ENCODE results near the gene ULBP3.

ULBP3 gene

GRCh38 chr6:150091476-150091875 is 22.6 kb upstream of the ULBP3 start:
- Histone ChIP-seq H4K20me1 (ENCODE audit: insufficient read depth, low read length) (no peaks in the 10 kb centered on the region), H3K9me2 (ENCODE audit: low read depth, low read length) (no peaks in the 10 kb centered on the region), H3K9me3 (ENCODE audit: low read length) (no peaks in the 10 kb centered on the region), H3K9ac (ENCODE audit: low read length) (no peak overlapping the region), H2AFZ (ENCODE audit: low read length) (no peak overlapping the region), H3K4me1 (ENCODE audit: insufficient read depth, low read length, severe bottlenecking) (no peaks in the 10 kb centered on the region), H3F3A (ENCODE audit: insufficient read depth, low read length) (no peaks in the 10 kb centered on the region), H3K27ac (ENCODE audit: low read depth, low read length, poor library complexity, severe bottlenecking) (no peak overlapping the region), H3K4me3 (ENCODE audit: low read depth, low read length, poor library complexity, severe bottlenecking) (no peak overlapping the region), H3K79me2 (ENCODE audit: insufficient read depth, low read length) (no peaks in the 10 kb centered on the region), H3K4me2 (ENCODE audit: low read length) (no peak overlapping the region), H3K36me3 (ENCODE audit: insufficient read depth, low read length) (no peaks in the 10 kb centered on the region), H3K27me3 (ENCODE audit: insufficient read depth, low read length) (peaks cover 8% of the 10 kb centered on the region; the same call in 1 of the 2 replicates)
- TF ChIP-seq CTCF (IDR thresholded peaks at IDR 0.05; ENCODE audit: low read length) (no peak), EZH2 (IDR thresholded peaks at IDR 0.05; ENCODE audit: borderline replicate concordance, low read length) (no peak)

GRCh38 chr6:150090328-150090727 is 21.4 kb upstream of the ULBP3 start:
- Histone ChIP-seq H3K79me2 (ENCODE audit: insufficient read depth, low read length) (no peaks in the 10 kb centered on the region), H3K36me3 (ENCODE audit: insufficient read depth, low read length) (no peaks in the 10 kb centered on the region), H3K27me3 (ENCODE audit: insufficient read depth, low read length) (peaks cover 5% of the 10 kb centered on the region; the same call in 1 of the 2 replicates), H4K20me1 (ENCODE audit: insufficient read depth, low read length) (no peaks in the 10 kb centered on the region), H3K4me2 (ENCODE audit: low read length) (no peak overlapping the region), H3F3A (ENCODE audit: insufficient read depth, low read length) (no peaks in the 10 kb centered on the region), H3K4me1 (ENCODE audit: insufficient read depth, low read length, severe bottlenecking) (no peaks in the 10 kb centered on the region), H3K9me3 (ENCODE audit: low read length) (no peaks in the 10 kb centered on the region), H3K27ac (ENCODE audit: low read depth, low read length, poor library complexity, severe bottlenecking) (no peak overlapping the region), H3K4me3 (ENCODE audit: low read depth, low read length, poor library complexity, severe bottlenecking) (no peak overlapping the region), H2AFZ (ENCODE audit: low read length) (no peak overlapping the region), H3K9me2 (ENCODE audit: low read depth, low read length) (no peaks in the 10 kb centered on the region), H3K9ac (ENCODE audit: low read length) (no peak overlapping the region)
- no peak for TF ChIP-seq CTCF (IDR thresholded peaks at IDR 0.05; ENCODE audit: low read length)
- TF ChIP-seq EZH2 (IDR thresholded peaks at IDR 0.05; ENCODE audit: borderline replicate concordance, low read length): no peak

GRCh38 chr6:150088481-150089154 is 19.7 kb upstream of the ULBP3 start:
- Histone ChIP-seq H3K9me3 (ENCODE audit: low read length) (no peaks in the 10 kb centered on the region), H3K4me2 (ENCODE audit: low read length) (no peak overlapping the region), H3K4me1 (ENCODE audit: insufficient read depth, low read length, severe bottlenecking) (no peaks in the 10 kb centered on the region), H3K27ac (ENCODE audit: low read depth, low read length, poor library complexity, severe bottlenecking) (no peak overlapping the region), H3K9ac (ENCODE audit: low read length) (no peak overlapping the region), H3K79me2 (ENCODE audit: insufficient read depth, low read length) (no peaks in the 10 kb centered on the region), H3K27me3 (ENCODE audit: insufficient read depth, low read length) (peaks cover 5% of the 10 kb centered on the region; the same call in 1 of the 2 replicates), H2AFZ (ENCODE audit: low read length) (no peak overlapping the region), H3K4me3 (ENCODE audit: low read depth, low read length, poor library complexity, severe bottlenecking) (no peak overlapping the region), H3K36me3 (ENCODE audit: insufficient read depth, low read length) (no peaks in the 10 kb centered on the region), H3F3A (ENCODE audit: insufficient read depth, low read length) (no peaks in the 10 kb centered on the region), H3K9me2 (ENCODE audit: low read depth, low read length) (no peaks in the 10 kb centered on the region), H4K20me1 (ENCODE audit: insufficient read depth, low read length) (no peaks in the 10 kb centered on the region)
- TF ChIP-seq EZH2 (IDR thresholded peaks at IDR 0.05; ENCODE audit: borderline replicate concordance, low read length): no peak
- no peak for TF ChIP-seq CTCF (IDR thresholded peaks at IDR 0.05; ENCODE audit: low read length)
